ENCODE measurements around the gene CBARP.

The CBARP gene

GRCh38 chr19:1228161-1228957 lies 9.4 kb downstream of the CBARP start:
- Histone ChIP-seq H3K4me1 (ENCODE audit: control insufficient read depth, insufficient read depth, low read length) (peaks cover 23% of the 10 kb centered on the region), H3K9ac (ENCODE audit: low read length) (no peak overlapping the region), H3K27me3 (ENCODE audit: control insufficient read depth, insufficient read depth, low read length) (peaks cover 5% of the 10 kb centered on the region), H3K4me3 (ENCODE audit: low read length) (no peak overlapping the region), H3K36me3 (ENCODE audit: control insufficient read depth, insufficient read depth, low read length) (no peaks in the 10 kb centered on the region), H3K9me3 (ENCODE audit: control insufficient read depth, low read length) (no peaks in the 10 kb centered on the region)

DNA sequence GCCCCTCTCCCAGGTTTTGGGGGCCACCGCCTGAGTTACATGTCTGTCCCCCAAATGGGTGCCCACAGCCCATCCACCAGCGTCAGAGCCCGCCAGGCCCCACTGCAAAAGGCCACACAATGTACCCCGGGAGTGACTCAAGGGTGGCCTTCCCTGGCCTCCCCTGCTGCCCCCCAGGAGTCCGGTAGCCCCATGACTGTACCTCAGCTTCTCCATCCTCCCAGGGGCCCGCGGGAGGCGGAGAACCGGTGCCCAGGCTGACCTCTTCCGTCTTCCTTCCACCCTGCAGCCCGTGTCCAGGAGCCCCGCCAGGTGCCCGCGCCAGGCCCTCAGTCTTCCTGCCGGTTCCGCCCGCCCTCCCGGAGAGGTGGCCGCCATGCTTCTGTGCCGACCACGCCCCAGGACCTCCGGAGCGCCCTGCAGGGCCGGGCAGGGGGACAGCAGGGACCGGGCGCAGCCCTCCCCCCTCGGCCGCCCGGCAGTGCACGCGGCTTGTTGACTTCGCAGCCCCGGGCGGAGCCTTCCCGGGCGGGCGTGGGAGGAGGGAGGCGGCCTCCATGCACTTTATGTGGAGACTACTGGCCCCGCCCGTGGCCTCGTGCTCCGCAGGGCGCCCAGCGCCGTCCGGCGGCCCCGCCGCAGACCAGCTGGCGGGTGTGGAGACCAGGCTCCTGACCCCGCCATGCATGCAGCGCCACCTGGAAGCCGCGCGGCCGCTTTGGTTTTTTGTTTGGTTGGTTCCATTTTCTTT lies 10.3 kb downstream of the CBARP start:
- Histone ChIP-seq H3K36me3 (ENCODE audit: control insufficient read depth, insufficient read depth, low read length) (peaks cover 7% of the 10 kb centered on the region), H3K4me1 (ENCODE audit: control insufficient read depth, insufficient read depth, low read length) (peaks cover 15% of the 10 kb centered on the region), H3K27me3 (ENCODE audit: control insufficient read depth, insufficient read depth, low read length) (peaks cover 2% of the 10 kb centered on the region), H3K4me3 (ENCODE audit: low read length) (no peak overlapping the region), H3K9ac (ENCODE audit: low read length) (no peak overlapping the region), H3K9me3 (ENCODE audit: control insufficient read depth, low read length) (no peaks in the 10 kb centered on the region)

DNA sequence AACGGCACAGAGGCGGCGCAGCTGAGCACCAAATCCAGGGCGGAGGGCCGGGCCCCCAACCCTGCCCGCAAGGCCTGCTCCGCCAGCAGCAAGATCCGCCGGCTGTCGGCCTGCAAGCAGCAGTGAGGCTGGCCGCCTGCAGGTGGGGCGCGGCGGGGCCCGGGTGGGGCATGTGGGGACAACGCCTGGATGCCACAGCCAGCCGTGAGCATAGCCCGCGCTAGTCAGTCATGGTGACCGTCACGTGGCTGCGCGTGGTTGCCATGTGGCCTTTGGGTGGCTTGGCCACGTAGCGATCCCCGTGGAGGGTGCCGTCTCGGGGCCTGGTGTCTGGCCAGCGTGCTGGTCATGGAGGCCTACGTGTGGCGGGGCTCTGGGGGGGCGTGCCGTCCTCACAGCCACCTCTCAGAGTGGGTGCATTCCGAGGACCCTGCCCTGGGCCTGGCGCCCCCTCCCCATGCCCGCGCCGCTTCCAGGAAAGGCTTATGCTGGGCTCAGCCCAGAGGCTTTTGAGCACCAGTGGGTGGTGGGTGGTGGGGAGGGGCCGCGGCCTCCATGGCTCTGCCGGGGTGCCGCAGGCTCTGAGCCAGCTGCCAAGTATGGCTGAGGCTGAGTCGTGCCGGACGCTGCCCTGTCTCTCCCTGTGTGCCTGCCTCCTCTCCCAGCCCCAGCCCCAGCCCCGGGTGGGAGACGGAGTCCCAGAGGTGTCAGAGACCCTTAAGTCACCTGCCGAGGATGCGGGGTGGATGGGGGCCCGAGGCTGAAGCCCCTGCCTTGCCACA lies 11.1 kb downstream of the CBARP start:
- Histone ChIP-seq H3K9me3 (ENCODE audit: control insufficient read depth, low read length) (no peaks in the 10 kb centered on the region), H3K9ac (ENCODE audit: low read length) (no peak overlapping the region), H3K4me3 (ENCODE audit: low read length) (no peak overlapping the region), H3K27me3 (ENCODE audit: control insufficient read depth, insufficient read depth, low read length) (no peaks in the 10 kb centered on the region), H3K4me1 (ENCODE audit: control insufficient read depth, insufficient read depth, low read length) (peaks cover 7% of the 10 kb centered on the region), H3K36me3 (ENCODE audit: control insufficient read depth, insufficient read depth, low read length) (peaks cover 7% of the 10 kb centered on the region)

DNA sequence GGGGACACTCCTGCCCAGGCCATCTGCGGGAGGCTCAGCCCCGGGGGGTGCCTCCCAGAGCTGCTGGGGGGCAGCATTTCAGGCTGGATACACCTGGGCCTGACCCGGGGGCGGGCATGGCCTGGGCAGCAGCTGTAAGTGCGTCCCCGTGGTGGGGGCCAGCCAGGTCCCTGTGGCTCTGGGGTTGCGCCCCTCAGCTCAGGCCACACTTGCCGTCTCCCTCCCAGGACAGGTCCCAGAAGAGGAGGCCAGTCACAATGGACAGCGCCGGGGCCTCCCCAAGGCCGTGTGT lies 11.6 kb downstream of the CBARP start:
- Histone ChIP-seq H3K9ac (ENCODE audit: low read length) (no peak overlapping the region), H3K27me3 (ENCODE audit: control insufficient read depth, insufficient read depth, low read length) (no peaks in the 10 kb centered on the region), H3K4me3 (ENCODE audit: low read length) (no peak overlapping the region), H3K4me1 (ENCODE audit: control insufficient read depth, insufficient read depth, low read length) (peaks cover 3% of the 10 kb centered on the region), H3K9me3 (ENCODE audit: control insufficient read depth, low read length) (no peaks in the 10 kb centered on the region), H3K36me3 (ENCODE audit: control insufficient read depth, insufficient read depth, low read length) (peaks cover 7% of the 10 kb centered on the region)

DNA sequence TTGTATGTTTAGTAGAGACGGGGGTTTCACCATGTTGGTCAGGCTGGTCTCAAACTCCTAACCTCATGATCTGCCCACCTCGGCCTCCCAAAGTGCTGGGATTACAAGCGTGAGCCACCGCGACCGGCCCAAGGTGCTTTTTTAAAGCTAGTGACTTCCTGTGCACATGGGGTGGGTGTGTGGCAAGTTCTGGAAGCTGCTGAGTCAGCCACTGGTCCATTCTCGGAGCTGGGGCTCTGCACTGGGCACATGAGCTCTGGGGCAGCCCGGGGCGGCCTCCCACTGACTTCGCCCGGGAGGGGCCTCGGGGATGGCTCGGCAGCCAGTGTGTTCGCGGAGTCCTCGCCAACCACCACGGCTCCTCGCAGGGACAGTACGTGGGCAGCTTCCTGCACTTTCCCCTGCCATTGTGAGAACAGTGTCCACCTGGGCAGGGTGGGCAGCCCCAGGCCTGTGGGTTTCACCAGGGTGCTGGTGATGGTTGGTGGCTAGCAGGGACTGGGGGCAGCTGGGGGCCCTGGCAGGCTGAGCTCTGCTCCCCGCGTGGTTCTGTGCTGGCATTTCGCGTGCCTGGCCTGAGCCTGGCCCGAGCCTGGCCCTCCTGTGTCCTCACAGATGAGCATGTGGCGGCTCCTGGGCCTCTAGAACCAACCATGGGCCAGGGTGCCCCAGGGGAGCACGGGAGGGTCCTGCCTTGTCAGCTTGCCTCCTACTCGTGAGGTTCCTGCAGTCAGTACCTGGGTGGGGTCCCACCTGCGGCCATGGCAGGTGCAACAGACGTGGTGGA lies 12.2 kb downstream of the CBARP start:
- H3K9ac ChIP-seq (ENCODE audit: low read length), result no peak overlapping the region
- peaks cover 3% of the 10 kb centered on the region for H3K4me1 ChIP-seq (ENCODE audit: control insufficient read depth, insufficient read depth, low read length)
- no peaks in the 10 kb centered on the region for H3K27me3 ChIP-seq (ENCODE audit: control insufficient read depth, insufficient read depth, low read length)
- H3K4me3 ChIP-seq (ENCODE audit: low read length), result no peak overlapping the region
- no peaks in the 10 kb centered on the region for H3K9me3 ChIP-seq (ENCODE audit: control insufficient read depth, low read length)
- peaks cover 7% of the 10 kb centered on the region for H3K36me3 ChIP-seq (ENCODE audit: control insufficient read depth, insufficient read depth, low read length)

- H3K4me3 ChIP-seq (ENCODE audit: low read length), result no peak overlapping the region
- no peaks in the 10 kb centered on the region for H3K27me3 ChIP-seq (ENCODE audit: control insufficient read depth, insufficient read depth, low read length)
- peaks cover 7% of the 10 kb centered on the region for H3K36me3 ChIP-seq (ENCODE audit: control insufficient read depth, insufficient read depth, low read length)
- peaks cover 3% of the 10 kb centered on the region for H3K4me1 ChIP-seq (ENCODE audit: control insufficient read depth, insufficient read depth, low read length)
- no peak overlapping the region for H3K9ac ChIP-seq (ENCODE audit: low read length)
- no peaks in the 10 kb centered on the region for H3K9me3 ChIP-seq (ENCODE audit: control insufficient read depth, low read length)
Measured at GRCh38 chr19:1224847-1225246, 13.0 kb downstream of the CBARP start.

DNA sequence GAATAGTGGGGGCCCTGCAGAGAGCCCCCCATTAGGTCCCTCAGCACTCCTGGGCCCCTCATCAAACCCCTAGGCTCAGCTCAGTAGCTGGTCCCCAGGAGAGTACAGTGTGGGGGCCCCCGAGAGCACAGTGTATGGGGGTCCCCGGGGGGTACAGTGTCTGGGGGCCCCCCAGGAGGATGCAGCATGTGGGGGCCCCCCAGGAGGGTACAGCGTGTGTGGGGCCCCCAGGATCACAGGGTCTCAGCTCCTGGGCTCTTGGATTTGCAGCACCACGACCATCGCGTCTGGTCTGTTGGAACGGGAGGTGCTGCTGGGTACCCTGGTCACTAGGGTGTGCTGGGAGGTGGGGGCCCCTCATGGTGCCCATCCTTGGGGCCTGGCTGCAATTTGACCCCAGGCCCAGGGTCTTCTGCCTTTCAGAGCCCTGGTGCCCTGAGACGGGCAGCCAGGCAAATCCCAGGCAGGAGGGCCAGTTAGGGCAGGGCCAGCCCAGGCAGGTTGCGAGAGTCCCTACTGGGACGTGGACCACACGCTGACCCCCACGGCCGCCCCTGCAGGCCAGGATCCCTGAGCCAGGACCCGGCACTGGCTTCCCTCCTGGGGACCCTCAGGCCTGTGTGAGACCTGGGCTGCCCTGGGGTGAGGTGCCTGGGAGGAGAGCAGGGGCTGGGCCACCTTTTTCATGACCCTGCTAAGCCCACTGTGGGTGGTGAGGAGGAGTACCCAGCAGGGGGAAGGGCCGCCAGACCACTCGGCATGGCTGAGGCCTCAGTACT lies 13.6 kb downstream of the CBARP start:
- Histone ChIP-seq H3K36me3 (ENCODE audit: control insufficient read depth, insufficient read depth, low read length) (peaks cover 7% of the 10 kb centered on the region), H3K9me3 (ENCODE audit: control insufficient read depth, low read length) (no peaks in the 10 kb centered on the region), H3K27me3 (ENCODE audit: control insufficient read depth, insufficient read depth, low read length) (no peaks in the 10 kb centered on the region), H3K4me3 (ENCODE audit: low read length) (no peak overlapping the region), H3K4me1 (ENCODE audit: control insufficient read depth, insufficient read depth, low read length) (peaks cover 3% of the 10 kb centered on the region), H3K9ac (ENCODE audit: low read length) (no peak overlapping the region)

- Histone ChIP-seq H3K9me3 (ENCODE audit: control insufficient read depth, low read length) (no peaks in the 10 kb centered on the region), H3K4me3 (ENCODE audit: low read length) (no peak overlapping the region), H3K4me1 (ENCODE audit: control insufficient read depth, insufficient read depth, low read length) (peaks cover 3% of the 10 kb centered on the region), H3K36me3 (ENCODE audit: control insufficient read depth, insufficient read depth, low read length) (peaks cover 7% of the 10 kb centered on the region), H3K27me3 (ENCODE audit: control insufficient read depth, insufficient read depth, low read length) (no peaks in the 10 kb centered on the region), H3K9ac (ENCODE audit: low read length) (no peak overlapping the region)
Measured at GRCh38 chr19:1223018-1223855, 14.6 kb downstream of the CBARP start.

- Histone ChIP-seq H3K36me3 (ENCODE audit: control insufficient read depth, insufficient read depth, low read length) (peaks cover 7% of the 10 kb centered on the region), H3K27me3 (ENCODE audit: control insufficient read depth, insufficient read depth, low read length) (no peaks in the 10 kb centered on the region), H3K4me3 (ENCODE audit: low read length) (no peak overlapping the region), H3K4me1 (ENCODE audit: control insufficient read depth, insufficient read depth, low read length) (peaks cover 3% of the 10 kb centered on the region), H3K9ac (ENCODE audit: low read length) (no peak overlapping the region), H3K9me3 (ENCODE audit: control insufficient read depth, low read length) (no peaks in the 10 kb centered on the region)
Measured at GRCh38 chr19:1222394-1222793, 15.4 kb downstream of the CBARP start.

- Histone ChIP-seq H3K9me3 (ENCODE audit: control insufficient read depth, low read length) (no peaks in the 10 kb centered on the region), H3K4me3 (ENCODE audit: low read length) (no peak overlapping the region), H3K27me3 (ENCODE audit: control insufficient read depth, insufficient read depth, low read length) (no peaks in the 10 kb centered on the region), H3K4me1 (ENCODE audit: control insufficient read depth, insufficient read depth, low read length) (peaks cover 8% of the 10 kb centered on the region), H3K36me3 (ENCODE audit: control insufficient read depth, insufficient read depth, low read length) (peaks cover 7% of the 10 kb centered on the region), H3K9ac (ENCODE audit: low read length) (no peak overlapping the region)
Measured at GRCh38 chr19:1221904-1222255, 15.9 kb downstream of the CBARP start.

Measured in mucosa of stomach (tissue), 1 donor.